SK-N-SH treated with all-trans-retinoic acid at 6 μM for 48 hours (cell line): ENCODE data around the gene TCEA3.

Experiments
- CREB5 ChIP-seq: fragments of 250-450 bp; sonication (Bioruptor Pico); IDR thresholded peaks from 2 replicates; pipeline ENCODE4 v1.5.1; 2020; ENCODE audit warnings: low read depth, mild to moderate bottlenecking, moderate library complexity
- CSDC2 ChIP-seq: fragments of 250-450 bp; sonication (Bioruptor Pico); IDR thresholded peaks from 2 replicates; pipeline ENCODE4 v1.5.0; 2020; ENCODE audit warnings: mild to moderate bottlenecking, moderate library complexity
- CSRNP3 ChIP-seq: fragments of 250-450 bp; sonication (Bioruptor Pico); IDR thresholded peaks from 2 replicates; pipeline ENCODE4 v1.5.1; 2021; ENCODE audit warnings: mild to moderate bottlenecking, moderate library complexity
- ESRRG ChIP-seq: fragments of 250-450 bp; sonication (Bioruptor Pico); IDR thresholded peaks from 2 replicates; pipeline ENCODE4 v1.6.1; 2021; ENCODE audit warnings: mild to moderate bottlenecking
- GLIS3 ChIP-seq: fragments of 250-450 bp; sonication (Bioruptor Pico); IDR thresholded peaks from 2 replicates; pipeline ENCODE4 v1.5.0; 2020; ENCODE audit warnings: mild to moderate bottlenecking, moderate library complexity
- PATZ1 ChIP-seq: fragments of 250-450 bp; sonication (Bioruptor Pico); IDR thresholded peaks from 2 replicates; pipeline ENCODE4 v1.8.0; 2020; ENCODE audit warnings: mild to moderate bottlenecking, moderate library complexity, borderline replicate concordance
- PPARA ChIP-seq: fragments of 250-450 bp; sonication (Bioruptor Pico); IDR thresholded peaks from 2 replicates; pipeline ENCODE4 v1.5.0; 2020; ENCODE audit warnings: mild to moderate bottlenecking, borderline replicate concordance
- SNAI2 ChIP-seq: fragments of 250-450 bp; sonication (Bioruptor Pico); IDR thresholded peaks from 2 replicates; pipeline ENCODE4 v1.5.0; 2020; ENCODE audit warnings: mild to moderate bottlenecking, moderate library complexity
- TOX ChIP-seq: fragments of 250-450 bp; sonication (Bioruptor Pico); IDR thresholded peaks from 2 replicates; pipeline ENCODE4 v1.8.0; 2021; ENCODE audit warnings: mild to moderate bottlenecking, moderate library complexity, borderline replicate concordance
- ZC3H10 ChIP-seq: fragments of 250-450 bp; sonication (Bioruptor Pico); IDR thresholded peaks from 2 replicates; pipeline ENCODE4 v1.5.1; 2021; ENCODE audit warnings: mild to moderate bottlenecking, moderate library complexity
- ZFP3 ChIP-seq: fragments of 250-450 bp; sonication (Bioruptor Pico); IDR thresholded peaks from 2 replicates; pipeline ENCODE4 v1.5.0; 2020; ENCODE audit warnings: mild to moderate bottlenecking, moderate library complexity
- ZFP30 ChIP-seq: fragments of 450-650 bp; formaldehyde crosslinking; IDR thresholded peaks from 2 replicates; pipeline ENCODE4 v1.5.0; 2022; ENCODE audit warnings: mild to moderate bottlenecking, moderate library complexity
- ZNF565 ChIP-seq: fragments of 450-650 bp; formaldehyde crosslinking; conservative IDR thresholded peaks from 2 replicates; pipeline ENCODE4 v1.5.0; 2020; ENCODE audit warnings: low read depth, mild to moderate bottlenecking, moderate library complexity

- TF ChIP-seq CSRNP3 (CRISPR knock-in tag) (no peak), TOX (CRISPR knock-in tag) (no peak), GLIS3 (CRISPR knock-in tag) (no peak), ZNF565 (CRISPR knock-in tag) (no peak), ZC3H10 (CRISPR knock-in tag) (no peak), ZFP30 (CRISPR knock-in tag) (no peak), PATZ1 (no peak), PPARA (CRISPR knock-in tag) (no peak), ZFP3 (CRISPR knock-in tag) (no peak), CREB5 (CRISPR knock-in tag) (no peak), ESRRG (no peak), CSDC2 (CRISPR knock-in tag) (no peak), SNAI2 (CRISPR knock-in tag) (no peak)
These were observed 43.8 kb downstream of the TCEA3 start for GRCh38 chr1:23380719-23381118.
